22Rv1 (cell line): ENCODE measurements around the gene PHF5A.

Source experiments
- H3K27ac ChIP-seq: fragments of 450-650 bp; 2 replicates; pipeline ENCODE4 v1.5.1; 2017
- ZFX ChIP-seq: fragments of 450-650 bp; IDR thresholded peaks from 2 replicates; pipeline ENCODE4 v1.6.1; 2017; ENCODE audit warnings: antibody characterized with exemption, borderline replicate concordance
- TF ChIP-seq, protein P1 (sequence below): fragments of 450-650 bp; IDR thresholded peaks from 2 replicates; pipeline ENCODE4 v1.5.1; 2017; ENCODE audit warnings: mild to moderate bottlenecking

PHF5A gene

DNA sequence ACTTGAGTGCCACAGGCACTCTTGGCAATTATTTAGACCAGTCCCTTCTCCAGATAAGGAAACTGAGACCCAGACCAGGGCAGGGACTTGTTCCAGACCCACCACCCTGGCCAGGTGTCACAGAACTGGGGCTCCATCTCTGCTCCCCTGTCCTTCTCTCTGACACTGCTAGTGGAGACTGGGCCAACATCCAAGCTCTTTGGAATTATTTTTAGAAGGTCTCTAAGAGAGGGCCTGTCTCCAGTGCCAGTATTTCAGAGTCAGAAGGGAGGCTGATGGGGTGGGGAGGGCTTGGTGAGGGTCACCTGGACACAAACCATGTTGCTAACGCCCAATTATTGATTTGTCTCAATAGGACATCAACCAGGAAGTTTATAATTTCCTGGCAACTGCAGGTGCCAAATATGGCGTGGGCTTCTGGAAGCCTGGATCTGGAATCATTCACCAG is 43.1 kb upstream of the PHF5A start:
- H3K27ac ChIP-seq, result peak overlapping the region; percentile 89
- TF ChIP-seq, protein P1, sequence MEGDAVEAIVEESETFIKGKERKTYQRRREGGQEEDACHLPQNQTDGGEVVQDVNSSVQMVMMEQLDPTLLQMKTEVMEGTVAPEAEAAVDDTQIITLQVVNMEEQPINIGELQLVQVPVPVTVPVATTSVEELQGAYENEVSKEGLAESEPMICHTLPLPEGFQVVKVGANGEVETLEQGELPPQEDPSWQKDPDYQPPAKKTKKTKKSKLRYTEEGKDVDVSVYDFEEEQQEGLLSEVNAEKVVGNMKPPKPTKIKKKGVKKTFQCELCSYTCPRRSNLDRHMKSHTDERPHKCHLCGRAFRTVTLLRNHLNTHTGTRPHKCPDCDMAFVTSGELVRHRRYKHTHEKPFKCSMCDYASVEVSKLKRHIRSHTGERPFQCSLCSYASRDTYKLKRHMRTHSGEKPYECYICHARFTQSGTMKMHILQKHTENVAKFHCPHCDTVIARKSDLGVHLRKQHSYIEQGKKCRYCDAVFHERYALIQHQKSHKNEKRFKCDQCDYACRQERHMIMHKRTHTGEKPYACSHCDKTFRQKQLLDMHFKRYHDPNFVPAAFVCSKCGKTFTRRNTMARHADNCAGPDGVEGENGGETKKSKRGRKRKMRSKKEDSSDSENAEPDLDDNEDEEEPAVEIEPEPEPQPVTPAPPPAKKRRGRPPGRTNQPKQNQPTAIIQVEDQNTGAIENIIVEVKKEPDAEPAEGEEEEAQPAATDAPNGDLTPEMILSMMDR, result no peak
- TF ChIP-seq ZFX, result no peak

DNA sequence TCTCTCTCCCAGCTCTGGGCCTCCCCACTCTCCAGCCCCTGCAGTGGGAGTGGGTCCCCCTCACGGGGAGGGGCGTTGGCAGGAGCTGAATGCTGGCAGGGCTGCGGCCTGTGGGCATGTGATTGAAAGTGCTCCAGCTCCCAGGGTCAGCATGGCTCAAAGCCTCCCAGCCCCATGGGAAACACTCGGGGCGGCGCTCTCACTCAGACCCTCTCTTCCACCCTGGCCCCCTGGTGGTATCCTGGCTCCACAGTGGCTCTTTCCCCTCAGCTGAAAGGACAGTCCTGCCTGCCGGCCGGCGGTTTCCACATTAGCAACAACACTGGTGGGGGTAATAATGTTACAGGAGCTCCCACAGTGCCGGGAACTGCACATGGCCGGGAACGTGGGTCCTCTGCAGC is 40.3 kb upstream of the PHF5A start:
- no peak for TF ChIP-seq ZFX
- TF ChIP-seq, protein P1, result no peak
- no peak overlapping the region for H3K27ac ChIP-seq

DNA sequence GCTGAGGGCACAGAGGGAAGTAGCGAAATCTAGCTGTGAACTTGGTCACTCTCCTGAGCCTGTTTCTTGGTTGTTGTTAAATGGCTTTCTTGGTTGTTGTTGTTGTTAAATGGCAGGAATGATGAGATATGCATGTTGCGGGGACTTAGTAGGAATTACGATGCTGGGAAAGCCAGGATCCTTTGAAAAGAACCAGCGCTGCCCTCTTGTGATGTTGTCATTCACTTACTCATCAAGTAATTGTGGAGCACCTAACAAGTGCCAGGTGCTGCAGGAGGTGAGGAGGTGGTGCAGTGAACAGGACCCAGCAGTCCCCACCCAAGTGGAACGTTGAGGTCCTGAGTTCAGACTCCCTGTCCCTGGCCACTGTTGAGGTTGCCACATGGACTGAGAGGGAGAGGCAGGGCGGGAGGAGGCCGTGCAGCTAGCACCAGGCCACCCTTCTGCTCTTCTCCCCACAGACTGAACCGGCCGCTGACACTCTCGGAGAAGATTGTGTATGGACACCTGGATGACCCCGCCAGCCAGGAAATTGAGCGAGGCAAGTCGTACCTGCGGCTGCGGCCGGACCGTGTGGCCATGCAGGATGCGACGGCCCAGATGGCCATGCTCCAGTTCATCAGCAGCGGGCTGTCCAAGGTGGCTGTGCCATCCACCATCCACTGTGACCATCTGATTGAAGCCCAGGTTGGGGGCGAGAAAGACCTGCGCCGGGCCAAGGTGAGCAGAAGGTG is 39.0 kb upstream of the PHF5A start:
- no peak for TF ChIP-seq ZFX
- TF ChIP-seq, protein P1, result no peak
- no peak overlapping the region for H3K27ac ChIP-seq

DNA sequence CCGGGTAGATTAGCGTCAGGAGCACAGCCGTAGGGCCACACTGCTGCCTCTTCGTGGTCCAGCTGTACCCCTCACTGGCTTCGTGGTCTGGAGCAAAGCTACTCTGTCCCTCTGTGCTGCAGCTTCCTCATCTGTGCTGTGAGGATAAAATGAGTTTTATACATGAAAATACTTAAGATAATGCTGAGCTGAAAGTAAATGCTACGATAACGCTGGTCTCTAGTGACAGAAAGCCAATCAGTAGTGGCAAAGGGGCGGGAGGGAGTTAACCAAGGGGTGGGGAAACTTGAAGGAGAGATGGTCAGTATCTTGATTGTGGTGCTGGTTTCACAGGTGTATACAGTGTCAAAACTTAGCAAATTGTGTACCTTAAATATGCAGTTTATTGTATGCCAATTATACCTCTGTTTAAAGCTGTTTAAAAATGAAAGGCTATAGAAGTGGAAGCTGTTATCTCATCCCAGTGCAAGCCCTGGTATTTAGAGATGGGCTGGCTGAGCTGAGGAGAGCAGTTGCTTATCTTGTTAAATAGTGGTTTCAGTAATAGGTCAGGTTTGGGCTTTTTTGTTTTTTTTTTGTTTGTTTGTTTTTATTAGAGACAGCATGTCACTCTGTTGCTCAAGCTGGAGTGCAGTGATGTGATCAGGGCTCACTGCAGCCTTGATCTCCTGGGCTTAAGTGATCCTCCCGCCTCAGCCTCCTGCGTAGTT is 37.2 kb upstream of the PHF5A start:
- H3K27ac ChIP-seq, result no peak overlapping the region
- TF ChIP-seq, protein P1, result no peak
- TF ChIP-seq ZFX, result no peak

DNA sequence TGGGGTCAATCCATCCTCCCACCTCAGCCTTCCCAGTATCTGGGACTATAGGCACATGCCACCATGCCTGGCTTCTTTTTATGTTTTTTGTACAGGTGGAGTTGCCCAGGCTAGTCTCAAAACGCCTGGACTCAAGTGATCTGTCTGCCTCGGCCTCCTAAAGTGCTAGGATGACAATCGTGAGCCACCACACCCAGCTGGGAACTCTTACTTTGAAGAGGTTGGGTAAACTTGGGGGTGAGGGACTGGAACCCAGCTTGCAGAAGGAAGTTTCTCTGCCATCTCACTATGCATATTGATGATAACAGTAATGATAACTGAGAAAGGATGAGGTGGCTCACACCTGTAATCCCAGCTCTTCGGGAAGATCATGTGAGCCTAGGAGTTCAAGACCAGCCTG is 36.3 kb upstream of the PHF5A start:
- no peak for TF ChIP-seq ZFX
- TF ChIP-seq, protein P1, result no peak
- no peak overlapping the region for H3K27ac ChIP-seq

DNA sequence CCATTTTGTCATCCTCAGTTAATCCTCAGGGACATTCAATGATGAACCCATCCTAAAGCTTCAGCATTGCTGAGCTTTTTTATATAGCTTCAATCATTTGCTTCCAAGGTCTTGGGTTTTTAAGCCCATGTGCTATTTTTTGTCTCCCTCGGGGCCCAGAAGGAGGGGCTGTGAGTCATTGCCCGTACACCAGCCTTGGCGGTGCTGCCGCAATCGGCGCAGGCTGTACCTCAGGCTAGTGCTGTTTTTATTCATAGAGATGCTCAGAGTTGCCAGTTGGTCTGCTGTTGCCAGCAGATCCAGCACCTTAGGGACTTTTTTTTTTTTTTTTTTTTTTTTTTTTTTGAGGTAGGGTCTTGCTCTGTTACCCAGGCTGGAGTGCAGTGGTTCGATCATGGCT is 35.9 kb upstream of the PHF5A start:
- H3K27ac ChIP-seq, result no peak overlapping the region
- no peak for TF ChIP-seq ZFX
- TF ChIP-seq, protein P1, result no peak

DNA sequence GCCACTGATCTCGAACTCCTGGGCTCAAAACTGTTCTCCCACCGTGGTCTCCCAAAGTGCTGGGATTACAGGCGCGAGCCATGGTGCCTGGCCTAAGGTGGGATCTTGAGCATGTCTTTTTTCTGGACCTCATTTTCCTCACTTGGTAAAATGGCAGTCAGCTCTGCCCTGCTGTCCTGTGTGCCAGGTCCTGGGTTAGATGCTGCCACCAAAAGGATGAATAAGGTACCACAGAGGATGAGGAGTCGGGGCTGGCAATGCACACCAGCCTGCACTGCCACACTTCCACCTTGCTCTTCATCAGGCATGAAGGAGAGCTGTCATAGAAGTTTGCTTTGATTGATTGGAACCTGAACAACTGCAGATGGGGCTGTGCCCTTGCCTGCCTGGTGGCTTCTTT is 32.7 kb upstream of the PHF5A start:
- H3K27ac ChIP-seq, result no peak overlapping the region
- no peak for TF ChIP-seq ZFX
- TF ChIP-seq, protein P1, result peak; percentile 29; the same call in 1 of the 2 replicates
